K562 (cell line): ENCODE data around the gene TXNRD2. TPM values are rescaled to one million over a fixed set of nuclear protein-coding genes. Genes with fewer than 3 reads are reported as not detected.

Experiments
- ATAC-seq: fragments of 200-7000 bp; cut with Tn5 transposase; 3 replicates; pipeline ENCODE4 v1.9.1; 2020; ENCODE audit warnings: moderate library complexity
- BruUV-seq: library from RNA; stranded (reverse); fragments of 400-500 nt; replicated peaks from 2 replicates; lab custom pipeline; 2021; lab: Mats Ljungman, UMichigan
- CTCF ChIA-PET: fragments of 300-600 bp; formaldehyde crosslinking; extraction: SDS; loops from one replicate; lab custom pipeline; 2021; ENCODE audit warnings: low intra/inter-chr PET ratio; lab: Yijun Ruan, JAX
- POLR2A ChIA-PET: fragments of 300-600, 350-650 bp; sonication (Branson Sonifier 250); formaldehyde crosslinking; extraction: SDS; loops from one replicate; lab custom pipeline; 2021; ENCODE audit warnings: antibody characterized with exemption, inconsistent platforms; lab: Yijun Ruan, JAX
- DNase-seq, 4 experiments: peaks; one replicate each; pipeline versions ENCODE4 v3.0.0 to v3.0.0-alpha.2; 2011 to 2018; ENCODE audit warnings: low spot score in 3 of 4, mixed read lengths in 3 of 4; ENCODE audit errors: extremely low read depth in 1 of 4
- FAIRE-seq: peaks from 2 replicates; lab custom pipeline; 2011; peaks lifted over from hg19 to GRCh38; lab: Jason Lieb, UNC
- H2AFZ ChIP-seq: 2 replicates; pipeline ENCODE4 v1.6.0; 2011; ENCODE audit warnings: low read depth, low read length, control low read depth, inconsistent platforms
- H3K27ac ChIP-seq: fragments of 200-600 bp; 3 replicates; pipeline ENCODE4 v1.8.0; 2011; ENCODE audit warnings: low read depth, mild to moderate bottlenecking, control low read depth, inconsistent platforms, low read length, moderate library complexity, mixed read lengths; ENCODE audit errors: extremely low read depth
- H3K27me3 ChIP-seq, 2 experiments: fragments of 300-600 bp in 1 of 2; 2 replicates in 1 of 2; 3 replicates in 1 of 2; pipeline versions ENCODE4 v1.6.0 to v1.8.0; 2011; ENCODE audit warnings: inconsistent platforms in 2 of 2, low read length in 2 of 2, mild to moderate bottlenecking in 1 of 2, mixed read lengths in 1 of 2, moderate library complexity in 1 of 2; ENCODE audit not compliant: control insufficient read depth in 2 of 2, insufficient read depth in 2 of 2
- H3K36me3 ChIP-seq: fragments of 300-600 bp; 3 replicates; pipeline ENCODE4 v1.8.0; 2011; ENCODE audit warnings: mild to moderate bottlenecking, low read length, inconsistent platforms; ENCODE audit not compliant: control insufficient read depth, insufficient read depth
- H3K4me1 ChIP-seq, 2 experiments: fragments of 200-600 bp in 1 of 2; replicated peaks in 1 of 2; 2 replicates in 1 of 2; 3 replicates in 1 of 2; pipeline versions ENCODE4 v1.5.1 to v1.8.0; 2011; ENCODE audit warnings: inconsistent platforms in 2 of 2, low read length in 2 of 2, mild to moderate bottlenecking in 1 of 2, mixed read lengths in 1 of 2, moderate library complexity in 1 of 2; ENCODE audit not compliant: control insufficient read depth in 2 of 2, insufficient read depth in 2 of 2
- H3K4me2 ChIP-seq: 2 replicates; pipeline ENCODE4 v1.6.1; 2011; ENCODE audit warnings: low read length, control low read depth, inconsistent platforms, mixed read lengths; ENCODE audit not compliant: insufficient read depth
- H3K4me3 ChIP-seq: fragments of 200-600 bp; sonication (generic), shearing (Covaris generic); 2 replicates; pipeline ENCODE4 v1.5.1; 2016; ENCODE audit warnings: control low read depth, inconsistent platforms
- H3K79me2 ChIP-seq: fragments of 200-600 bp; 3 replicates; pipeline ENCODE4 v1.8.0; 2011; ENCODE audit warnings: low read length, inconsistent platforms; ENCODE audit not compliant: control insufficient read depth, insufficient read depth
- H3K9ac ChIP-seq, 2 experiments: 2 replicates each; pipeline versions ENCODE4 v1.6.0 to v1.6.1; 2011; ENCODE audit warnings: low read depth in 2 of 2, low read length in 2 of 2, control low read depth in 1 of 2, inconsistent platforms in 1 of 2, mild to moderate bottlenecking in 1 of 2, mixed read lengths in 1 of 2; ENCODE audit not compliant: insufficient read depth in 1 of 2
- H3K9me1 ChIP-seq: one replicate; pipeline ENCODE4 v1.6.0; 2011; ENCODE audit warnings: inconsistent platforms, mild to moderate bottlenecking, low read length, moderate library complexity; ENCODE audit not compliant: control insufficient read depth, insufficient read depth
- H3K9me3 ChIP-seq: replicated peaks from 2 replicates; pipeline ENCODE4 v1.5.1; 2011; ENCODE audit warnings: low read depth, low read length, inconsistent platforms; ENCODE audit not compliant: control insufficient read depth, insufficient read depth
- H4K20me1 ChIP-seq: replicated peaks from 2 replicates; pipeline ENCODE4 v1.6.1; 2011; ENCODE audit warnings: low read length, inconsistent platforms, mixed read lengths; ENCODE audit not compliant: control insufficient read depth, insufficient read depth
- ARHGAP35 ChIP-seq: fragments of 450-650 bp; IDR thresholded peaks from 2 replicates; pipeline ENCODE4 v1.6.1; 2018; ENCODE audit not compliant: partially characterized antibody
- ARNT ChIP-seq, 2 experiments: fragments of 450-650 bp; IDR thresholded peaks; 2 replicates each; pipeline ENCODE4 v1.6.1; 2016; ENCODE audit warnings: mild to moderate bottlenecking in 1 of 2
- CHD2 ChIP-seq: IDR thresholded peaks from 2 replicates; pipeline ENCODE4 v1.6.1; 2011; ENCODE audit warnings: low read depth, low read length
- E2F3 ChIP-seq: fragments of 250-450 bp; sonication (Bioruptor Pico); IDR thresholded peaks from 2 replicates; pipeline ENCODE4 v1.4.0; 2020; ENCODE audit warnings: mild to moderate bottlenecking
- FOXA3 ChIP-seq, 2 experiments: fragments of 450-650 bp in 1 of 2; sonication (generic) in 1 of 2; formaldehyde crosslinking; IDR thresholded peaks in 1 of 2; conservative IDR thresholded peaks in 1 of 2; 2 replicates each; pipeline versions ENCODE4 v1.4.0 to v1.8.0; 2020 to 2022; ENCODE audit warnings: mild to moderate bottlenecking in 2 of 2, missing genetic modification reagents in 1 of 2
- KDM2B ChIP-seq: fragments of 250-450 bp; sonication (Bioruptor Pico); IDR thresholded peaks from 2 replicates; pipeline ENCODE4 v1.8.0; 2021; ENCODE audit warnings: mild to moderate bottlenecking, moderate library complexity
- KLF16 ChIP-seq: IDR thresholded peaks from 2 replicates; pipeline ENCODE4 v1.6.1; 2016; ENCODE audit warnings: antibody characterized with exemption
- MAFF ChIP-seq: IDR thresholded peaks from 2 replicates; pipeline ENCODE4 v1.6.1; 2012; ENCODE audit warnings: low read length, improper control_type of control experiment
- MYC ChIP-seq, 2 experiments: fragments of 250-450 bp in 1 of 2; sonication (Bioruptor Pico) in 1 of 2; IDR thresholded peaks; 2 replicates each; pipeline versions ENCODE4 v1.5.1 to v1.6.1; 2012 to 2021; ENCODE audit warnings: low read depth in 2 of 2, borderline replicate concordance in 1 of 2, improper control_type of control experiment in 1 of 2, low read length in 1 of 2, mild to moderate bottlenecking in 1 of 2, moderate library complexity in 1 of 2
- NR2F6 ChIP-seq: fragments of 450-650 bp; formaldehyde crosslinking; IDR thresholded peaks from 2 replicates; pipeline ENCODE4 v1.4.0; 2020; ENCODE audit warnings: mild to moderate bottlenecking
- POLR2AphosphoS2 ChIP-seq: IDR thresholded peaks from 2 replicates; pipeline ENCODE4 v1.6.1; 2012; ENCODE audit warnings: low read length, improper control_type of control experiment
- POLR2G ChIP-seq: fragments of 200-400 bp; formaldehyde crosslinking; IDR thresholded peaks from 2 replicates; pipeline ENCODE4 v1.6.1; 2017; ENCODE audit warnings: low read depth, mild to moderate bottlenecking, antibody characterized with exemption, low read length, moderate library complexity
- RBM14 ChIP-seq: fragments of 200-400 bp; formaldehyde crosslinking; IDR thresholded peaks from 2 replicates; pipeline ENCODE4 v1.6.1; 2018; ENCODE audit warnings: low read depth, mild to moderate bottlenecking, low read length, moderate library complexity, borderline replicate concordance; ENCODE audit not compliant: insufficient read depth
- ZNF124 ChIP-seq: sonication (generic); formaldehyde crosslinking; IDR thresholded peaks from 2 replicates; pipeline ENCODE4 v1.8.1; 2022; ENCODE audit warnings: missing genetic modification reagents
- ZNF23 ChIP-seq: fragments of 250-450 bp; sonication (Bioruptor Pico); IDR thresholded peaks from 2 replicates; pipeline ENCODE4 v1.4.0; 2020; ENCODE audit warnings: mild to moderate bottlenecking
- ZNF408 ChIP-seq: fragments of 250-450 bp; sonication (Bioruptor Pico); IDR thresholded peaks from 2 replicates; pipeline ENCODE4 v1.4.0; 2020; ENCODE audit warnings: low read depth, mild to moderate bottlenecking, moderate library complexity
- ZNF507 ChIP-seq: conservative IDR thresholded peaks from 2 replicates; pipeline ENCODE4 v1.6.1; 2017; ENCODE audit warnings: missing genetic modification characterization, missing compliant biosample characterization
- ZNF717 ChIP-seq: fragments of 250-450 bp; sonication (Bioruptor Pico); IDR thresholded peaks from 2 replicates; pipeline ENCODE4 v1.5.0; 2021
- WGBS: fragments of 100-300 bp; shearing (Covaris generic); methylation state at CpG from one replicate; pipeline ENCODE4 v1.1.6; 2016; ENCODE audit warnings: low coverage, mixed read lengths; ENCODE audit not compliant: insufficient coverage; ENCODE audit errors: missing lambda C conversion rate; 5-methylcytosine and 5-hydroxymethylcytosine counted together
- in situ Hi-C: fragments of 300-500 bp; cut with MboI; formaldehyde crosslinking; loops from 4 replicates; pipeline ENCODE4 v1.15.0; 2018; ENCODE audit warnings: inconsistent platforms, mixed read lengths
- intact Hi-C: fragments of 100-400 bp; cut with micrococcal nuclease; formaldehyde crosslinking; loops from 2 replicates; pipeline ENCODE4 v1.14.2; 2022
- polyA plus RNA-seq, 8 experiments: library from polyadenylated mRNA; depleted of rRNA in 4 of 8; stranded (reverse) in 5 of 8; unstranded in 3 of 8; fragments of >200 nt; fragmentation: Nextera tagmentation in 2 of 8; fragmentation: Illumina TruSeq in 1 of 8; extraction: Ambion mirVana in 2 of 8; extraction: Trizol in 1 of 8; gene quantifications; 2 replicates each; pipeline versions ENCODE4 v1.2.1 to v1.2.3, GENCODE V29; 2011 to 2014; ENCODE audit warnings: inconsistent platforms in 1 of 8, missing spikeins in 1 of 8
- total RNA-seq, 7 experiments: library from RNA; depleted of rRNA in 6 of 7; stranded (reverse); fragments of >200 nt in 6 of 7; fragmentation: Illumina TruSeq in 2 of 7; extraction: Trizol in 2 of 7; gene quantifications; 2 replicates each; pipeline versions ENCODE4 v1.2.1 to v1.2.3, GENCODE V29; 2011 to 2021; ENCODE audit warnings: low replicate concordance in 1 of 7
- TF ChIP-seq, protein P1 (sequence below): fragments of 250-450 bp; sonication (Bioruptor Pico); IDR thresholded peaks from 2 replicates; pipeline ENCODE4 v1.5.1; 2021; ENCODE audit warnings: mild to moderate bottlenecking
- TF ChIP-seq, protein P2 (sequence below): IDR thresholded peaks from 2 replicates; pipeline ENCODE4 v1.6.1; 2011; ENCODE audit warnings: borderline replicate concordance, low read depth, mild to moderate bottlenecking, moderate library complexity, low read length; ENCODE audit not compliant: insufficient read depth, poor library complexity, severe bottlenecking

TXNRD2 gene
- total and polyA plus RNA-seq, 9 of the 15 experiments (the other 6 are each of a cell fraction or from before 2014, with no cell fraction given), result 3.3 to 80.2 (median 49.4) TPM

DNA sequence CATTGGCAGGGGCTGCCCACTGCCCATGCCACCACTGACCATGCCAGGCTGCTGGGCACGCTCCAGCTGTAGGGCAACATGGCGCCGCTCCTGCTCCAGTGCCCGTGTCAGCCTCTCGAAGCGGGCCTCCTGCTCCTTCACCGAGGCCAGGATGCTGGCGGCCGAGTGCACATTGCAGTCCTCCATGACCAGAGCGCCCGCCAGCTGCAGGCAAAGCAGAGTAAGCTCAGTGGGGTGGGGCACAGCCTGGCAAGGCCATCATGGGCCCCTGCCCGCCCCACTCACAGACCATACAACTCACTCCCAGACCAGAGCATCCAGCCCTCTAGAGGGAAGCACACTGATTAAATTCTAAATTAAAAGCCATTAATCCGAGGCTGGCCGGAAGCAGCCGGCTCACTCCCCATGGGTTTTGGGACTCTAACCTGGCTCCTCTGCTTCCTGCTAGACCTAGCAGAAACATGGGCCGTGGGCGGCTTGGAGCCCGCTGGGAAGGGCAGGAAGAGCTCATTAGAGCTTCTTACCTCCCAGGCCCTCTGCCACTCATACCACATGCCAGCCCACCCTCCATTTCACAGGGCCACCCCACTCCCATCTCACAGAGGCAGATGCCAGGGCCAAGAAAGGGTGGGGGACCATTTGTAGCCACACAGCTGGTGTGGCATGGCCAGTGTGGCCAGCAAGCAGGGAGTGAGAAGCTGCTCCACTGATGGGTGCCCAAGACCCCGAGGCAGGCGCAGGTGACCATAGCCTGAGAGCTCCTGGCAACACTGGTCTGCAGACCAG is 49.2 kb upstream of the TXNRD2 start:
- ChIA-PET POLR2A (interaction anchor here (0.6 to 3.1 kb wide), 21 partner anchors 8 to 595 kb away, joined by 3 to 20 read pairs (median 4); partner anchors contain the start of gene TRMT2A), CTCF (no interaction called here)
- H3K36me3 ChIP-seq, result no peaks in the 10 kb centered on the region
- no peak for ATAC-seq
- no peaks in the 10 kb centered on the region for H3K79me2 ChIP-seq
- H3K9me1 ChIP-seq, result peaks cover 16% of the 10 kb centered on the region
- no peak for DNase-seq
- in situ Hi-C loops, result no loop called here
- no TSS peak for BruUV-seq
- no peak overlapping the region for H3K4me3 ChIP-seq
- H3K4me2 ChIP-seq, result no peak overlapping the region
- FAIRE-seq, result no peak
- no peak overlapping the region for H2AFZ ChIP-seq
- peaks cover 59% of the 10 kb centered on the region for H4K20me1 ChIP-seq
- no peaks in the 10 kb centered on the region for H3K27me3 ChIP-seq
- no peaks in the 10 kb centered on the region for H3K9me3 ChIP-seq
- WGBS, result 82% methylated on average over 20 of the region's 20 CpGs
- peaks cover 36 to 74% of the 10 kb centered on the region in 2 experiments for H3K4me1 ChIP-seq
- H3K9ac ChIP-seq, result peak overlapping the region in 1 of 2 experiments; percentile 87; a peak in 2 of 4 replicates
- H3K27ac ChIP-seq, result no peak overlapping the region
- intact Hi-C loops, result no loop called here
- TF ChIP-seq ZNF124 (CRISPR knock-in tag) (no peak), KLF16 (no peak), E2F3 (CRISPR knock-in tag) (no peak), POLR2AphosphoS2 (no peak), ZNF717 (CRISPR knock-in tag) (no peak; the same call in 1 of the 2 replicates), CHD2 (no peak), ZNF23 (CRISPR knock-in tag) (no peak), NR2F6 (CRISPR knock-in tag) (no peak), RBM14 (0 out of 2 replicates have a peak, but pooled peaks have one; percentile 56), POLR2G (0 out of 2 replicates have a peak, but pooled peaks have one; percentile 13), FOXA3 (CRISPR knock-in tag; conservative IDR thresholded peaks at IDR 0.05 in 1 of 2, IDR thresholded peaks at IDR 0.05 in 1 of 2) (no peak), ZNF507 (tag) (no peak), MYC (IDR thresholded peaks at IDR 0.05; ENCODE audit: low read depth, low read length) (no peak), MYC (CRISPR knock-in tag; IDR thresholded peaks at IDR 0.05; ENCODE audit: borderline replicate concordance, low read depth) (no peak), ARHGAP35 (no peak), ARNT (IDR thresholded peaks at IDR 0.05) (no peak), KDM2B (0 out of 2 replicates have a peak, but pooled peaks have one; percentile 43), MAFF (no peak), ZNF408 (no peak)
- TF ChIP-seq, protein P1, sequence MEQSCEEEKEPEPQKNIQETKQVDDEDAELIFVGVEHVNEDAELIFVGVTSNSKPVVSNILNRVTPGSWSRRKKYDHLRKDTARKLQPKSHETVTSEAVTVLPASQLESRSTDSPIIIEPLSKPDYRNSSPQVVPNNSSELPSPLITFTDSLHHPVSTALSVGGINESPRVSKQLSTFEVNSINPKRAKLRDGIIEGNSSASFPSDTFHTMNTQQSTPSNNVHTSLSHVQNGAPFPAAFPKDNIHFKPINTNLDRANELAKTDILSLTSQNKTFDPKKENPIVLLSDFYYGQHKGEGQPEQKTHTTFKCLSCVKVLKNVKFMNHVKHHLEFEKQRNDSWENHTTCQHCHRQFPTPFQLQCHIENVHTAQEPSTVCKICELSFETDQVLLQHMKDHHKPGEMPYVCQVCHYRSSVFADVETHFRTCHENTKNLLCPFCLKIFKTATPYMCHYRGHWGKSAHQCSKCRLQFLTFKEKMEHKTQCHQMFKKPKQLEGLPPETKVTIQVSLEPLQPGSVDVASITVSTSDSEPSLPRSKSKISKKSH (CRISPR knock-in tag), result no peak
- TF ChIP-seq, protein P2, sequence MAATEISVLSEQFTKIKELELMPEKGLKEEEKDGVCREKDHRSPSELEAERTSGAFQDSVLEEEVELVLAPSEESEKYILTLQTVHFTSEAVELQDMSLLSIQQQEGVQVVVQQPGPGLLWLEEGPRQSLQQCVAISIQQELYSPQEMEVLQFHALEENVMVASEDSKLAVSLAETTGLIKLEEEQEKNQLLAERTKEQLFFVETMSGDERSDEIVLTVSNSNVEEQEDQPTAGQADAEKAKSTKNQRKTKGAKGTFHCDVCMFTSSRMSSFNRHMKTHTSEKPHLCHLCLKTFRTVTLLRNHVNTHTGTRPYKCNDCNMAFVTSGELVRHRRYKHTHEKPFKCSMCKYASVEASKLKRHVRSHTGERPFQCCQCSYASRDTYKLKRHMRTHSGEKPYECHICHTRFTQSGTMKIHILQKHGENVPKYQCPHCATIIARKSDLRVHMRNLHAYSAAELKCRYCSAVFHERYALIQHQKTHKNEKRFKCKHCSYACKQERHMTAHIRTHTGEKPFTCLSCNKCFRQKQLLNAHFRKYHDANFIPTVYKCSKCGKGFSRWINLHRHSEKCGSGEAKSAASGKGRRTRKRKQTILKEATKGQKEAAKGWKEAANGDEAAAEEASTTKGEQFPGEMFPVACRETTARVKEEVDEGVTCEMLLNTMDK, result no peak
